Measurements from ENCODE around the gene MTREX.

- no peak for TF ChIP-seq POLR2AphosphoS2 (conservative IDR thresholded peaks at IDR 0.05; ENCODE audit: low read length)
- TF ChIP-seq MAX (IDR thresholded peaks at IDR 0.05): no peak
- no peak for TF ChIP-seq JUN (IDR thresholded peaks at IDR 0.05)
- no peak for TF ChIP-seq MAZ (IDR thresholded peaks at IDR 0.05; ENCODE audit: borderline replicate concordance, low read depth, low read length)
- TF ChIP-seq PHF8 (IDR thresholded peaks at IDR 0.05; ENCODE audit: borderline replicate concordance, low read depth): no peak
- no peak for TF ChIP-seq HDAC2 (IDR thresholded peaks at IDR 0.05)
- TF ChIP-seq CHD2 (IDR thresholded peaks at IDR 0.05; ENCODE audit: low read length, partially characterized antibody): no peak
- TF ChIP-seq TP53 (CRISPR knock-in tag; IDR thresholded peaks at IDR 0.05): no peak
- no peak for TF ChIP-seq SMC3 (IDR thresholded peaks at IDR 0.05)
- no peak for TF ChIP-seq CTCF (IDR thresholded peaks at IDR 0.05)
- TF ChIP-seq KDM1A (IDR thresholded peaks at IDR 0.05; ENCODE audit: low read depth): no peak
- TF ChIP-seq HMGXB4 (CRISPR knock-in tag; IDR thresholded peaks at IDR 0.05; ENCODE audit: borderline replicate concordance): no peak
- TF ChIP-seq SREBF2 (IDR thresholded peaks at IDR 0.05): no peak
- no peak for TF ChIP-seq USF2 (IDR thresholded peaks at IDR 0.05)
Measured at GRCh38 chr5:55453211-55453610, 145.4 kb downstream of the MTREX start.
